Mesothelial cell of epicardium (in vitro differentiated cells): ENCODE results near the gene FXYD4. TPM values are rescaled to one million over a fixed set of nuclear protein-coding genes. Genes with fewer than 3 reads are reported as not detected.
"Not testable (repeated sequence)": the region's sequence is repeated elsewhere in the genome, so short reads cannot be mapped to it uniquely, and the experiment has no call there.

ENCODE experiments used
- DNase-seq, 2 experiments: peaks; one replicate each; pipeline ENCODE4 v3.0.0; 2021; ENCODE audit warnings: low spot score in 2 of 2; ENCODE audit not compliant: unreplicated experiment in 2 of 2
- H3K27ac Mint-ChIP-seq: 2 replicates; pipeline ENCODE4 v1.8.0; 2021; ENCODE audit warnings: mixed read lengths
- H3K27me3 Mint-ChIP-seq: 2 replicates; pipeline ENCODE4 v1.8.0; 2021; ENCODE audit warnings: low read depth, mixed read lengths
- H3K36me3 Mint-ChIP-seq: 2 replicates; pipeline ENCODE4 v1.8.0; 2021; ENCODE audit warnings: mixed read lengths
- H3K4me1 Mint-ChIP-seq: 2 replicates; pipeline ENCODE4 v1.8.0; 2021; ENCODE audit warnings: mixed read lengths
- H3K4me3 Mint-ChIP-seq: 2 replicates; pipeline ENCODE4 v1.8.0; 2021; ENCODE audit warnings: mild to moderate bottlenecking, moderate library complexity, mixed read lengths
- H3K9me3 Mint-ChIP-seq: 2 replicates; pipeline ENCODE4 v1.8.0; 2021; ENCODE audit warnings: mixed read lengths
- CTCF ChIP-seq: fragments of 200-600 bp; sonication (generic); IDR thresholded peaks from one replicate; pipeline ENCODE4 v1.5.0; 2021; ENCODE audit warnings: antibody characterized with exemption; ENCODE audit not compliant: unreplicated experiment
- total RNA-seq: library from RNA; stranded (reverse); gene quantifications from 3 replicates; pipeline ENCODE4 v1.2.1, GENCODE V29; 2021

Gene FXYD4
- total RNA-seq, 1 donor from 2014 or later: not detected

- H3K27me3 Mint-ChIP-seq: peaks cover 7% of the 10 kb centered on the region
- H3K9me3 Mint-ChIP-seq: no peaks in the 10 kb centered on the region
- H3K36me3 Mint-ChIP-seq: no peaks in the 10 kb centered on the region
- DNase-seq: no peak
- no peak overlapping the region for H3K27ac Mint-ChIP-seq
- no peak for TF ChIP-seq CTCF
- H3K4me3 Mint-ChIP-seq: no peak overlapping the region
- H3K4me1 Mint-ChIP-seq: peaks cover 9% of the 10 kb centered on the region
These were observed 43.5 kb upstream of the FXYD4 start for GRCh38 chr10:43327986-43328385.

GRCh38 chr10:43328810-43329209, 42.6 kb upstream of the FXYD4 start:
- not testable (repeated sequence) for H3K9me3 Mint-ChIP-seq, H3K27ac Mint-ChIP-seq, H3K4me1 Mint-ChIP-seq, DNase-seq, H3K27me3 Mint-ChIP-seq, H3K4me3 Mint-ChIP-seq, H3K36me3 Mint-ChIP-seq

- not testable (repeated sequence) for H3K27ac Mint-ChIP-seq, H3K4me3 Mint-ChIP-seq, H3K36me3 Mint-ChIP-seq, DNase-seq, H3K27me3 Mint-ChIP-seq, H3K4me1 Mint-ChIP-seq, H3K9me3 Mint-ChIP-seq
These were observed 42.1 kb upstream of the FXYD4 start for GRCh38 chr10:43329246-43329885.

- not testable (repeated sequence) for H3K27ac Mint-ChIP-seq, DNase-seq, H3K36me3 Mint-ChIP-seq, H3K9me3 Mint-ChIP-seq, H3K4me1 Mint-ChIP-seq, H3K4me3 Mint-ChIP-seq, H3K27me3 Mint-ChIP-seq
These were observed 41.2 kb upstream of the FXYD4 start for GRCh38 chr10:43330049-43330823.

GRCh38 chr10:43330824-43331127, 40.7 kb upstream of the FXYD4 start:
- not testable (repeated sequence) for H3K27me3 Mint-ChIP-seq, DNase-seq, H3K4me3 Mint-ChIP-seq, H3K4me1 Mint-ChIP-seq, H3K9me3 Mint-ChIP-seq, H3K36me3 Mint-ChIP-seq, H3K27ac Mint-ChIP-seq

GRCh38 chr10:43333653-43334052, 37.8 kb upstream of the FXYD4 start:
- H3K27ac Mint-ChIP-seq: no peak overlapping the region
- H3K9me3 Mint-ChIP-seq: no peaks in the 10 kb centered on the region
- peaks cover 4% of the 10 kb centered on the region for H3K4me1 Mint-ChIP-seq
- DNase-seq: no peak
- peaks cover 9% of the 10 kb centered on the region for H3K27me3 Mint-ChIP-seq
- H3K36me3 Mint-ChIP-seq: no peaks in the 10 kb centered on the region
- no peak overlapping the region for H3K4me3 Mint-ChIP-seq
- no peak for TF ChIP-seq CTCF

GRCh38 chr10:43336061-43336460, 35.4 kb upstream of the FXYD4 start:
- Mint-ChIP-seq H3K27me3 (peaks cover 33% of the 10 kb centered on the region), H3K9me3 (no peaks in the 10 kb centered on the region), H3K36me3 (no peaks in the 10 kb centered on the region), H3K4me1 (peaks cover 4% of the 10 kb centered on the region), H3K27ac (no peak overlapping the region), H3K4me3 (no peak overlapping the region)
- no peak for TF ChIP-seq CTCF
- no peak for DNase-seq
